MM.1S (cell line): ENCODE measurements around the gene IP6K1.
"Not testable (repeated sequence)": the region's sequence is repeated elsewhere in the genome, so short reads cannot be mapped to it uniquely, and the experiment has no call there.

ENCODE experiments used
- EZH2 ChIP-seq: fragments of 300-600 bp; sonication (generic); optimal IDR thresholded peaks from 2 replicates; pipeline ENCODE3; 2017; ENCODE audit warnings: low read depth, mild to moderate bottlenecking, antibody characterized with exemption, low read length, mixed read lengths
- EZH2phosphoT487 ChIP-seq: fragments of 300-600 bp; sonication (generic); IDR thresholded peaks from 2 replicates; pipeline ENCODE4 v1.6.1; 2018; ENCODE audit warnings: antibody characterized with exemption, low read length
- TF ChIP-seq, protein P1 (sequence below): fragments of 300-600 bp; sonication (generic); IDR thresholded peaks from 2 replicates; pipeline ENCODE4 v1.5.1; 2016; ENCODE audit warnings: antibody characterized with exemption, low read length, mixed read lengths

DNA sequence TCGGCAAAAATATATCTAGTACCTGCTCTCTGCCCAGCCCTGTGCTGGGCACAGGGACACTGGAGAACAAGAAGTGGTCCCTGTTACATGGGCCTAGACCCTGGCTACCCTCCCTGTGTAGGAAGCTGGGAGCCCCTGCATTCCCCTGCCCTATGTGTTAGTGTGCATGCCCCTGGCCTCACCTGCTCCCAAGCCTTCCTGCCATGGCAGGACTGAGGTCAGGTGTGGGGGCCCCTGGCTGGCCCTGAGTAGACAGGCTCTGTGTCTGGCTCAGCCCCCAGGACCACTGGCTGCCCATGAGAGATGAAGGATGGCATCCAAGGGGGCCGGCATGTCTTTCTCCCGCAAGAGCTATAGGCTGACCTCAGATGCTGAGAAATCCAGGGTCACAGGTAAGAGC is 95.5 kb downstream of the IP6K1 start:
- TF ChIP-seq, protein P1, sequence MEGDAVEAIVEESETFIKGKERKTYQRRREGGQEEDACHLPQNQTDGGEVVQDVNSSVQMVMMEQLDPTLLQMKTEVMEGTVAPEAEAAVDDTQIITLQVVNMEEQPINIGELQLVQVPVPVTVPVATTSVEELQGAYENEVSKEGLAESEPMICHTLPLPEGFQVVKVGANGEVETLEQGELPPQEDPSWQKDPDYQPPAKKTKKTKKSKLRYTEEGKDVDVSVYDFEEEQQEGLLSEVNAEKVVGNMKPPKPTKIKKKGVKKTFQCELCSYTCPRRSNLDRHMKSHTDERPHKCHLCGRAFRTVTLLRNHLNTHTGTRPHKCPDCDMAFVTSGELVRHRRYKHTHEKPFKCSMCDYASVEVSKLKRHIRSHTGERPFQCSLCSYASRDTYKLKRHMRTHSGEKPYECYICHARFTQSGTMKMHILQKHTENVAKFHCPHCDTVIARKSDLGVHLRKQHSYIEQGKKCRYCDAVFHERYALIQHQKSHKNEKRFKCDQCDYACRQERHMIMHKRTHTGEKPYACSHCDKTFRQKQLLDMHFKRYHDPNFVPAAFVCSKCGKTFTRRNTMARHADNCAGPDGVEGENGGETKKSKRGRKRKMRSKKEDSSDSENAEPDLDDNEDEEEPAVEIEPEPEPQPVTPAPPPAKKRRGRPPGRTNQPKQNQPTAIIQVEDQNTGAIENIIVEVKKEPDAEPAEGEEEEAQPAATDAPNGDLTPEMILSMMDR = not testable (repeated sequence)
- TF ChIP-seq EZH2, EZH2phosphoT487: not testable (repeated sequence)
